Stimulated activated CD4-positive, alpha-beta T cell treated with anti-CD3 and anti-CD28 coated beads, Interleukin-1b, Interleukin-23, amount 100 ng/mL, for 4 hours (primary cell): ENCODE measurements around the gene VWA3B.
"Not testable (repeated sequence)": the region's sequence is repeated elsewhere in the genome, so short reads cannot be mapped to it uniquely, and the experiment has no call there.

Experiments used
- DNase-seq, 2 donors: peaks; one replicate each; pipeline ENCODE4 v3.0.0-alpha.2; 2020; ENCODE audit warnings: low read depth in 2 of 2

Gene VWA3B

GRCh38 chr2:98297817-98298682 is 211.1 kb downstream of the VWA3B start:
- DNase-seq = no peak

- DNase-seq = no peak
Measured at GRCh38 chr2:98298683-98299164, 211.8 kb downstream of the VWA3B start.

- no peak for DNase-seq
Measured at GRCh38 chr2:98299211-98299905, 212.4 kb downstream of the VWA3B start.

- no peak for DNase-seq
Measured at GRCh38 chr2:98300141-98300874, 213.3 kb downstream of the VWA3B start.

GRCh38 chr2:98301469-98301868 is 214.5 kb downstream of the VWA3B start:
- DNase-seq = no peak

- DNase-seq = not testable (repeated sequence)
Measured at GRCh38 chr2:98307131-98307696, 220.2 kb downstream of the VWA3B start.

- DNase-seq = no peak
Measured at GRCh38 chr2:98308068-98308467, 221.1 kb downstream of the VWA3B start.

- DNase-seq = no peak
Measured at GRCh38 chr2:98308532-98308931, 221.6 kb downstream of the VWA3B start.

GRCh38 chr2:98309580-98309979 is 222.6 kb downstream of the VWA3B start:
- DNase-seq = no peak

- no peak for DNase-seq
Measured at GRCh38 chr2:98310010-98310409, 223.0 kb downstream of the VWA3B start.

- DNase-seq = no peak
Measured at GRCh38 chr2:98311090-98311489, 224.1 kb downstream of the VWA3B start.

- no peak for DNase-seq
Measured at GRCh38 chr2:98311771-98312545, 225.0 kb downstream of the VWA3B start.

- no peak for DNase-seq
Measured at GRCh38 chr2:98313492-98314250, 226.7 kb downstream of the VWA3B start.

GRCh38 chr2:98314251-98314650 is 227.3 kb downstream of the VWA3B start:
- DNase-seq = no peak

- no peak for DNase-seq
Measured at GRCh38 chr2:98315957-98316356, 229.0 kb downstream of the VWA3B start.

- DNase-seq = no peak
Measured at GRCh38 chr2:98317214-98317613, 230.2 kb downstream of the VWA3B start.

- DNase-seq = not testable (repeated sequence)
Measured at GRCh38 chr2:98320171-98320570, 233.2 kb downstream of the VWA3B start.

- no peak for DNase-seq
Measured at GRCh38 chr2:98324181-98324580, 237.2 kb downstream of the VWA3B start.

- no peak for DNase-seq
Measured at GRCh38 chr2:98327776-98328175, 240.8 kb downstream of the VWA3B start.

GRCh38 chr2:98329549-98329948 is 242.6 kb downstream of the VWA3B start:
- no peak for DNase-seq
